ENCODE results near the gene IPO4. TPM values are rescaled to one million over a fixed set of nuclear protein-coding genes. Genes with fewer than 3 reads are reported as not detected.

Gene IPO4
- total and polyA plus RNA-seq, 2 experiments from 2014 or later: 19.0 to 19.5 TPM

DNA sequence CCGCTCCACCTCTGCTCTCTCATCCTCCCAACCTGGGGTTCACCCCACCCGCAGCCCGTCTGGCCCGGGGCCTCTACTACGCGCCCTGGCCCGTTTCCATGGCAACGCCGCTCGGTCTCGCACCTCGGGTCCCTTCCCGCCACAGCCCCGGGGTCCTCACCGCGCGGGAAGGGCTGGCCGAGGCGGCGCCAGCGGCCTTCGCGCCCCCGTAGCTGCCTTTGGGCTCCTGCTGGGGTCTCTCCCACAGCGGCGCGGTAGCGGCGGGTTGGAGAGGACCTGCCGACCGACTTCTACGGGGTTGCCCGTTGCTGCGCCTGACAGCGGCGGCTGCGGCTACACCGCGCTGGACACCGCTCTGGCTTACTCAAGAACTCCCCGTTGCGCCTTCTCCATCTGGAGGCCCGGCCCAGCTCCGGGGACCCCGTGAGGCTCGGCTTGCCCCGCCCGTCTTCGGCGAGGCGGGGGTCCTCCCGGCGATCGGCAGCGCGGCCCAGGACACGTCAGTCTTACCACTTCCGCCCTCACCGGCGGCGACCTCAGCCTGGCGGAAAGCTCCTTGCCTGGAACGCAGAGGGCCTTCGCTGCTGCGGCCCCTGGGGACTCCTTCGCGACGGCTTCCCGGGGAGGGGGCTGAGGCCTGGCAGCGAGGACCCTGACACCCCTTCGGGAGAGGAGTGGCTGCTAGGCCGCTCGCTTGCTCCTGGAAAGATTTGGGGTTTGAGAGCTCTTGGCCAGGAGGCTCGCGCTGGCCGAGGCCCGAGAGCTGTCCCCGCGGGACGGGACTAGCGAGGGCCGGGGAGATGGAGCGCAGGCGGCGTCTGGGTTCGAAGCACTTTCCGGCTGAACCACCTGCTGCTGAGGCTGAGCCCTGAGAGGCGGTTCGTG, 6.8 kb upstream of the IPO4 start, which contains the start of gene TM9SF1:
TSS of gene TM9SF1 (minus strand) at position 256 of the 885 bp plus-strand sequence. CDS start 422 bp downstream, outside the sequence.
- Histone ChIP-seq H3K4me1 (ENCODE audit: insufficient read depth) (peaks cover 13% of the 10 kb centered on the region), H3K9me2 (replicated peaks; ENCODE audit: insufficient read depth) (no peaks in the 10 kb centered on the region), H3K9me3 (ENCODE audit: low read depth) (no peaks in the 10 kb centered on the region), H3K36me3 (replicated peaks; ENCODE audit: insufficient read depth, low read depth) (no peaks in the 10 kb centered on the region), H3K4me2 (peak within 1 kb of the TSS; percentile 94), H3K4me3 (peak within 1 kb of the TSS; percentile 95), H2AFZ (peak within 1 kb of the TSS; percentile 94), H3K79me2 (peaks cover 64% of the 10 kb centered on the region), H4K20me1 (ENCODE audit: insufficient read depth, poor library complexity, severe bottlenecking) (no peaks in the 10 kb centered on the region), H3K27ac (peak within 1 kb of the TSS; percentile 99), H3K27me3 (no peaks in the 10 kb centered on the region)
- TF ChIP-seq EZH2 (IDR thresholded peaks at IDR 0.05; ENCODE audit: borderline replicate concordance) (no peak), EZH2phosphoT487 (IDR thresholded peaks at IDR 0.05; ENCODE audit: low read depth, severe bottlenecking, unreplicated experiment) (no peak)
- TF ChIP-seq, protein P1, sequence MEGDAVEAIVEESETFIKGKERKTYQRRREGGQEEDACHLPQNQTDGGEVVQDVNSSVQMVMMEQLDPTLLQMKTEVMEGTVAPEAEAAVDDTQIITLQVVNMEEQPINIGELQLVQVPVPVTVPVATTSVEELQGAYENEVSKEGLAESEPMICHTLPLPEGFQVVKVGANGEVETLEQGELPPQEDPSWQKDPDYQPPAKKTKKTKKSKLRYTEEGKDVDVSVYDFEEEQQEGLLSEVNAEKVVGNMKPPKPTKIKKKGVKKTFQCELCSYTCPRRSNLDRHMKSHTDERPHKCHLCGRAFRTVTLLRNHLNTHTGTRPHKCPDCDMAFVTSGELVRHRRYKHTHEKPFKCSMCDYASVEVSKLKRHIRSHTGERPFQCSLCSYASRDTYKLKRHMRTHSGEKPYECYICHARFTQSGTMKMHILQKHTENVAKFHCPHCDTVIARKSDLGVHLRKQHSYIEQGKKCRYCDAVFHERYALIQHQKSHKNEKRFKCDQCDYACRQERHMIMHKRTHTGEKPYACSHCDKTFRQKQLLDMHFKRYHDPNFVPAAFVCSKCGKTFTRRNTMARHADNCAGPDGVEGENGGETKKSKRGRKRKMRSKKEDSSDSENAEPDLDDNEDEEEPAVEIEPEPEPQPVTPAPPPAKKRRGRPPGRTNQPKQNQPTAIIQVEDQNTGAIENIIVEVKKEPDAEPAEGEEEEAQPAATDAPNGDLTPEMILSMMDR (IDR thresholded peaks at IDR 0.05; ENCODE audit: poor library complexity): no peak
- peak; percentile 92 for DNase-seq (ENCODE audit: low spot score)
- WGBS (ENCODE audit: low lambda C conversion rate, missing lambda C conversion rate): 2% methylated on average over 82 of the region's 89 CpGs

DNA sequence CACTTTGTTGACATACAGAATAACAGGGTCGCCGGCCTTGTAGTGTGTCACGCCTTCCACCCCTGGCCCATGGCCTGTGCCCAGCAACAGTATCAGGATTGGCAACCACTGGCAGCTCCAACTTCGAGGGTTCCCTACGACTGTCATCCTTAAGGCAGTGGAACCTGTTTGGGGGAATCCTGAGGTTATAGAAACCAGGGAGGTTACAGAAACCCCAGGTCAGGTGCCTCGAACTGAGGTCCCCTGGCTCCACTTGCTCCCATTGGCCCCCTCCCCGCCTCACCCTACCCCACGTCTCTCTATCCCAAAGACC, 6.2 kb upstream of the IPO4 start:
- H3K4me2 ChIP-seq: peak overlapping the region; percentile 94
- H3K79me2 ChIP-seq: peaks cover 59% of the 10 kb centered on the region
- peaks cover 13% of the 10 kb centered on the region for H3K4me1 ChIP-seq (ENCODE audit: insufficient read depth)
- H3K9me3 ChIP-seq (ENCODE audit: low read depth): no peaks in the 10 kb centered on the region
- H3K27ac ChIP-seq: peak overlapping the region; percentile 99
- DNase-seq (ENCODE audit: low spot score): no peak
- 78% methylated on average over 5 of the region's 8 CpGs for WGBS (ENCODE audit: low lambda C conversion rate, missing lambda C conversion rate)
- no peaks in the 10 kb centered on the region for H4K20me1 ChIP-seq (ENCODE audit: insufficient read depth, poor library complexity, severe bottlenecking)
- H3K4me3 ChIP-seq: peak overlapping the region; percentile 95
- H3K27me3 ChIP-seq: no peaks in the 10 kb centered on the region
- no peaks in the 10 kb centered on the region for H3K36me3 ChIP-seq (replicated peaks; ENCODE audit: insufficient read depth, low read depth)
- TF ChIP-seq, protein P1 (IDR thresholded peaks at IDR 0.05; ENCODE audit: poor library complexity): no peak
- TF ChIP-seq EZH2phosphoT487 (IDR thresholded peaks at IDR 0.05; ENCODE audit: low read depth, severe bottlenecking, unreplicated experiment): no peak
- no peaks in the 10 kb centered on the region for H3K9me2 ChIP-seq (replicated peaks; ENCODE audit: insufficient read depth)
- peak overlapping the region; percentile 94 for H2AFZ ChIP-seq

DNA sequence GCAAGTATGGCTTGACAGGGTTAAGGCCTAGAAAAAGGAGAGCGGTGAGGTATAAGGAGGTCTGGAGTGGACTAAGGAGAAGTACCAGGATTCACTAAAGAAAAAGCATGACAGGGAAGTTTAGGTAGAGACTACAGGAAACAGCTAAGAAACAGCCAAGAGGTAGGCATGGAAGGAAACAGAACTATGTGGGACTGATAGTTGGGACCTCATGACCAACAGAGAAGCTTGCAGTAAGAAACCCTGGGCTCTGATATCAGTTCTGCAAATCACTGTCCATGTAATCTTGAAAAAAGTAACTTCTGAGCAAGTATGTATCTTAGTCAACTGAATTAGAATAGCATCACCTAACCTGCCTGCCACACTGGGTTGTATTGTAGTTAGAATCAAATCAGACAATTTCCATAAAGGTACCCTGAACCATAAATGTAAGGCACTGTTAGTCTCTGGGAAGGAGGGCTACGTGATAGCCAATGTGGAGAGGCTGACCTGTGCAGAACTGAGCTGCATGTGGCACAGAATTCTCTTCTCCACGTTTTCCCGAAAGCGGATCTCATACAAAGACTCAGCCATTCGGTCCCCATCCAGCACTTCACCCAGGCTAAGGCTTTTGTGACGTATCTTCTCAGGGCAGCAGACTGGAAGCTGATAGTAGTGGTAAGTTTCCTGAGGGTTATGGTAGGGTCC, 5.7 kb upstream of the IPO4 start:
- H3K79me2 ChIP-seq: peaks cover 58% of the 10 kb centered on the region

More for the DNA sequence above, 5.7 kb upstream of the IPO4 start:
- no peaks in the 10 kb centered on the region for H4K20me1 ChIP-seq (ENCODE audit: insufficient read depth, poor library complexity, severe bottlenecking)
- DNase-seq (ENCODE audit: low spot score): no peak
- peak overlapping the region; percentile 94 for H3K4me2 ChIP-seq
- 91% methylated on average over 7 of the region's 7 CpGs for WGBS (ENCODE audit: low lambda C conversion rate, missing lambda C conversion rate)
- no peaks in the 10 kb centered on the region for H3K36me3 ChIP-seq (replicated peaks; ENCODE audit: insufficient read depth, low read depth)
- H2AFZ ChIP-seq: no peak overlapping the region
- H3K9me2 ChIP-seq (replicated peaks; ENCODE audit: insufficient read depth): no peaks in the 10 kb centered on the region
- no peak for TF ChIP-seq EZH2phosphoT487 (IDR thresholded peaks at IDR 0.05; ENCODE audit: low read depth, severe bottlenecking, unreplicated experiment)
- no peak for TF ChIP-seq EZH2 (IDR thresholded peaks at IDR 0.05; ENCODE audit: borderline replicate concordance)
- TF ChIP-seq, protein P1 (IDR thresholded peaks at IDR 0.05; ENCODE audit: poor library complexity): no peak
- H3K4me3 ChIP-seq: peak overlapping the region; percentile 95
- peaks cover 13% of the 10 kb centered on the region for H3K4me1 ChIP-seq (ENCODE audit: insufficient read depth)
- no peaks in the 10 kb centered on the region for H3K27me3 ChIP-seq
- H3K9me3 ChIP-seq (ENCODE audit: low read depth): no peaks in the 10 kb centered on the region
- peak overlapping the region; percentile 99 for H3K27ac ChIP-seq
